Adrenal gland (tissue), 12 donors: ENCODE measurements around the gene CUL9. TPM values are rescaled to one million over a fixed set of nuclear protein-coding genes. Genes with fewer than 3 reads are reported as not detected.

Experiments used
- DNase-seq, 7 donors: peaks; one replicate each; pipeline ENCODE4 v3.0.0-alpha.2; 2019 to 2020
- H3K27ac ChIP-seq, 5 donors: fragments of 200-600 bp; sonication (generic) in 4 of 5; 1 replicate in 3 of 5; 2 replicates in 2 of 5; pipeline versions ENCODE4 v1.5.1 to v1.8.0; 2016 to 2020; ENCODE audit warnings: mild to moderate bottlenecking in 1 of 5
- H3K27me3 ChIP-seq: fragments of 200-600 bp; 2 replicates; pipeline ENCODE4 v1.8.0; 2021
- H3K36me3 ChIP-seq, 2 donors: fragments of 200-600 bp; replicated peaks in 1 of 2; 1 replicate in 1 of 2; 2 replicates in 1 of 2; pipeline versions ENCODE4 v1.5.1 to v1.8.0; 2018 to 2022
- H3K4me1 ChIP-seq, 2 donors: fragments of 200-600 bp; replicated peaks in 1 of 2; 1 replicate in 1 of 2; 2 replicates in 1 of 2; pipeline versions ENCODE4 v1.5.1 to v1.8.0; 2018 to 2021
- H3K4me3 ChIP-seq, 4 donors: fragments of 200-600 bp; sonication (generic) in 3 of 4; one replicate each; pipeline ENCODE4 v1.5.1; 2016 to 2018
- H3K9me3 ChIP-seq, 3 donors: fragments of 200-600 bp; sonication (generic) in 1 of 3; replicated peaks in 1 of 3; 1 replicate in 2 of 3; 2 replicates in 1 of 3; pipeline versions ENCODE4 v1.5.1 to v1.8.0; 2016 to 2021
- CTCF ChIP-seq, 6 experiments: fragments of 450-650 bp in 4 of 6; fragments of 200-600 bp in 2 of 6; sonication (generic) in 1 of 6; IDR thresholded peaks; 1 replicate in 5 of 6; 2 replicates in 1 of 6; pipeline versions ENCODE4 v1.5.1 to v1.8.0; 2016 to 2021; ENCODE audit warnings: antibody characterized with exemption in 6 of 6, mild to moderate bottlenecking in 2 of 6, moderate library complexity in 1 of 6
- POLR2A ChIP-seq, 2 donors: fragments of 450-650 bp; IDR thresholded peaks; one replicate each; pipeline ENCODE4 v1.6.1; 2017; ENCODE audit warnings: antibody characterized with exemption in 2 of 2, mild to moderate bottlenecking in 2 of 2, moderate library complexity in 1 of 2
- WGBS, 4 donors: extraction: QIAGEN DNeasy Blood & Tissue Kit in 2 of 4; methylation state at CpG; one replicate each; pipeline versions ENCODE4 v1.1.5 to v1.1.7; 2013 to 2017; 5-methylcytosine and 5-hydroxymethylcytosine counted together
- intact Hi-C, 2 donors: fragments of 100-400 bp; cut with DNase I; formaldehyde crosslinking; loops; one replicate each; pipeline versions ENCODE4 v1.14.1 to v1.15.0; 2022 to 2023
- polyA plus RNA-seq, 3 donors: library from polyadenylated mRNA; stranded (reverse); fragments of 200-250 nt in 2 of 3; fragments of 350-450 nt in 1 of 3; fragmentation: Illumina TruSeq in 1 of 3; extraction: RNeasy Lipid Tissue Mini Kit (QIAGEN cat#74804) in 1 of 3; gene quantifications; one replicate each; pipeline ENCODE4 v1.2.3, GENCODE V29; 2013 to 2014
- total RNA-seq, 9 donors: library from RNA; depleted of rRNA in 4 of 9; stranded (reverse); fragments of >200 nt in 4 of 9; fragments of 120-200 nt in 1 of 9; fragmentation: NEBNext Ultra II Directional in 1 of 9; extraction: Animal tissue kit (Norgen Biotek cat#: 25700) in 1 of 9; gene quantifications; one replicate each; pipeline versions ENCODE4 v1.1.0 to v1.2.4, GENCODE V29; 2013 to 2023
- donor health status: healthy with polysubstance abuse.
- donor health status: Bipolar disorder and iron deficiency.
- donor health status: DM: yes; HTN: yes; CAD: no.
- donor health status: DM: no; HTN: no; CAD: no.
- donor health status: DM: no; HTN: no; CAD: no.
- donor health status: DM: yes; HTN: yes; CAD: no.

Gene CUL9
- total and polyA plus RNA-seq, 12 donors, result 13.3 to 195 (median 33.8) TPM

- peaks cover 0 to 56% of the 10 kb centered on the region in 2 donors for H3K36me3 ChIP-seq
- 53 to 65% (median 55%) methylated on average over 5 of the region's 5 CpGs for WGBS, 4 donors
- H3K4me3 ChIP-seq, result peak overlapping the region in 1 of 4 donors; percentile 78
- no peak for DNase-seq
- no peaks in the 10 kb centered on the region for H3K9me3 ChIP-seq
- TF ChIP-seq CTCF (IDR thresholded peaks at IDR 0.05) (no peak), POLR2A (IDR thresholded peaks at IDR 0.05) (no peak)
- H3K27me3 ChIP-seq, result no peaks in the 10 kb centered on the region
- H3K4me1 ChIP-seq, result peaks cover 5 to 24% of the 10 kb centered on the region in 2 donors
- intact Hi-C loops, result no loop called here
- peak overlapping the region in 2 of 5 donors; percentile 67 to 78 for H3K27ac ChIP-seq
Measured at GRCh38 chr6:43180985-43181384, 1.0 kb upstream of the CUL9 start.

GRCh38 chr6:43181621-43181941 is 415 bp upstream of the CUL9 start:
- WGBS, 4 donors, result 39 to 47% (median 45%) methylated on average over 9 of the region's 9 CpGs
- Histone ChIP-seq H3K27ac (peak overlapping the region in 3 of 5 donors; percentile 67 to 78 (median 67)), H3K4me3 (peak overlapping the region in 2 of 4 donors; percentile 78), H3K27me3 (no peaks in the 10 kb centered on the region), H3K36me3 (peaks cover 0 to 56% of the 10 kb centered on the region in 2 donors), H3K4me1 (peaks cover 5 to 23% of the 10 kb centered on the region in 2 donors), H3K9me3 (no peaks in the 10 kb centered on the region)
- intact Hi-C loops, result no loop called here
- TF ChIP-seq CTCF (IDR thresholded peaks at IDR 0.05) (no peak), POLR2A (IDR thresholded peaks at IDR 0.05) (no peak)
- no peak for DNase-seq

- no peak overlapping the region for H3K4me3 ChIP-seq
Measured at GRCh38 chr6:43183441-43183840, 1.4 kb downstream of the CUL9 start.

GRCh38 chr6:43184268-43184985 is 2.4 kb downstream of the CUL9 start:
- no peaks in the 10 kb centered on the region for H3K9me3 ChIP-seq
- no peak for TF ChIP-seq POLR2A (IDR thresholded peaks at IDR 0.05)
- no peak for TF ChIP-seq CTCF (IDR thresholded peaks at IDR 0.05)
- peak in 1 of 7 donors; percentile 14 for DNase-seq
- no peaks in the 10 kb centered on the region for H3K27me3 ChIP-seq
- H3K36me3 ChIP-seq, result peaks cover 0 to 46% of the 10 kb centered on the region in 2 donors
- peaks cover 5 to 23% of the 10 kb centered on the region in 2 donors for H3K4me1 ChIP-seq
- no peak overlapping the region for H3K4me3 ChIP-seq
- intact Hi-C loops, result no loop called here
- no peak overlapping the region for H3K27ac ChIP-seq
- 92 to 95% (median 92%) methylated on average over 13 to 21 of the region's 21 CpGs for WGBS, 4 donors

More at GRCh38 chr6:43183441-43183840, 1.4 kb downstream of the CUL9 start:
- Histone ChIP-seq H3K27me3 (no peaks in the 10 kb centered on the region), H3K9me3 (no peaks in the 10 kb centered on the region), H3K27ac (no peak overlapping the region), H3K36me3 (peaks cover 0 to 55% of the 10 kb centered on the region in 2 donors), H3K4me1 (peaks cover 5 to 23% of the 10 kb centered on the region in 2 donors)
- intact Hi-C loops, result no loop called here
- peak in 1 of 7 donors; percentile 8 for DNase-seq
- WGBS, 4 donors, result 94 to 99% (median 97%) methylated on average over 4 of the region's 4 CpGs
- no peak for TF ChIP-seq CTCF (IDR thresholded peaks at IDR 0.05)
- no peak for TF ChIP-seq POLR2A (IDR thresholded peaks at IDR 0.05)
